Measurements from ENCODE around the gene SPEF2.

DNA sequence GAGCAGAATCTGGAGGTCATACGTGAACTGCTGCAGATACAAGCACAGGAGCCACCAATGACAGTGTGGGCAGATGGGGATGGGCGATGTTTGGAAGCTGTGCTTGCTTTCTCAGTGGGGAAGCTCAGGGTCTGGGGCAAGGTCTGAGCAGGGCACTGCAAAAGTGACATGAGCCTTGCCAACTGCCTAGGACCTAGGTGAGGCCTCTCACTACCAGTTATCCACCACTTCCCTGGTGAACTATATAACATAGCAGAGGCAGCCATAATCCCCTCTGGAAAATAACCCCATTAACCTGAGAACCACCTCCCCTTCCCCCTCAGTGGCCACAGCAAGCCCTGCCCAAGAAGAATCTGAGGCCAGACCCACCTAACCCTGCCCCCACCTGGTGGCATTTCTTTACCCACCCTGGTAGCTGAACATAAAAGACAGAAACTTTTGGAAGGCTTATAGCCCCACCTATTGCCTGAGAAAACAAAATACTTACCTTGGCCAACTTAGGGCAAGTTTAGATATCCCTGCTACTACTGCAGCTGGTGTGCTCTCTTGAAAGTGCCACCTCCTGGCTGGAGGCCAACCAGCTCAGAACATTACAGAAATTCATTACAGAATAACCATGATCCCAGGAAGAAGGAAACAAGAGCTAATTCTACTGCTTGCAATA lies 18.8 kb upstream of the SPEF2 start:
- TF ChIP-seq, protein P1, sequence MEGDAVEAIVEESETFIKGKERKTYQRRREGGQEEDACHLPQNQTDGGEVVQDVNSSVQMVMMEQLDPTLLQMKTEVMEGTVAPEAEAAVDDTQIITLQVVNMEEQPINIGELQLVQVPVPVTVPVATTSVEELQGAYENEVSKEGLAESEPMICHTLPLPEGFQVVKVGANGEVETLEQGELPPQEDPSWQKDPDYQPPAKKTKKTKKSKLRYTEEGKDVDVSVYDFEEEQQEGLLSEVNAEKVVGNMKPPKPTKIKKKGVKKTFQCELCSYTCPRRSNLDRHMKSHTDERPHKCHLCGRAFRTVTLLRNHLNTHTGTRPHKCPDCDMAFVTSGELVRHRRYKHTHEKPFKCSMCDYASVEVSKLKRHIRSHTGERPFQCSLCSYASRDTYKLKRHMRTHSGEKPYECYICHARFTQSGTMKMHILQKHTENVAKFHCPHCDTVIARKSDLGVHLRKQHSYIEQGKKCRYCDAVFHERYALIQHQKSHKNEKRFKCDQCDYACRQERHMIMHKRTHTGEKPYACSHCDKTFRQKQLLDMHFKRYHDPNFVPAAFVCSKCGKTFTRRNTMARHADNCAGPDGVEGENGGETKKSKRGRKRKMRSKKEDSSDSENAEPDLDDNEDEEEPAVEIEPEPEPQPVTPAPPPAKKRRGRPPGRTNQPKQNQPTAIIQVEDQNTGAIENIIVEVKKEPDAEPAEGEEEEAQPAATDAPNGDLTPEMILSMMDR (conservative IDR thresholded peaks at IDR 0.05; ENCODE audit: low read length): peak; percentile 52
- no peak for TF ChIP-seq EZH2phosphoT487 (IDR thresholded peaks at IDR 0.05; ENCODE audit: borderline replicate concordance, low read depth, low read length)
